Jurkat, Clone E6-1 (cell line): ENCODE results near the gene CAB39L.

ENCODE experiments used
- DNase-seq: peaks from one replicate; pipeline ENCODE4 v3.0.0-alpha.2; 2011; ENCODE audit warnings: low read depth, low spot score
- H3K4me3 ChIP-seq: 2 replicates; pipeline ENCODE4 v1.5.1; 2011; ENCODE audit warnings: mild to moderate bottlenecking, low read length, control low read depth, moderate library complexity

CAB39L gene

DNA sequence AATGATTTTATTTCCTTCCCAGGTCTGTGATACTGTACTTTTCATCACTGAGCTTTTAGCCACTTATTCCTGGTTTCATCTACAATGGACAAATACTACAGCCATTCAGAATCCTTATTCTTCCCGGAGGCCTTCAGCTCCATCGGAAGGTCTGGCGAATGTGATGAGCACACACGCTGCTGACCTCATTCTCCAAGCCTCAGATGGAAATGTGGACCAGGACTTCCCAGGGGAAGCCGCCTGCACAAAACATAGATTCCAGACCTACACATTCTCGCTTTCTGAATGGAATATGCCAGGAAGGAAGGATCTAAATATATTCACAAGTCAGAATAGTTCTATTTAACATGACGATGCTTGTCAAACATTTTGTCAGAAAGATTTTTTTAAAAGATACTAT, 120.5 kb downstream of the CAB39L start:
- no peak for DNase-seq
- H3K4me3 ChIP-seq, result no peak overlapping the region

DNA sequence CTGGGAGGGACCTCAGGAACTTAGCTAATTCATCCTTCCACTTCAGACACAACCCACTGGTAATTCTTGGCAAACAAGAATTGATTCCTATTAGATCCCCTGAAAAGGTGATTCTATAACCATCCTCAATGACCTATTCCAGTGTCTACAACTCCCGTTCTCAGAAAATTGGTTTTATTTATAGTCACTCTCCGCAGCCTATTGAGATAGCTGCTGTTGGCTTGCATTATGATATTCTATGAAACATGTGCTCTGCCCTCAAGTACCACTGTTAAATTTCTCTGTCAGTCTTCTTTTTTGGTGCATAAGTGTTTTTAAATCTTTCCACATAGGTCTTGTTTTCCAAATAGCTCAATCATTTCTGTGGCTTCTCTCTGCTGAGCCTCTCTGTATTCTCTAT, 121.2 kb downstream of the CAB39L start:
- DNase-seq, result no peak
- no peak overlapping the region for H3K4me3 ChIP-seq

DNA sequence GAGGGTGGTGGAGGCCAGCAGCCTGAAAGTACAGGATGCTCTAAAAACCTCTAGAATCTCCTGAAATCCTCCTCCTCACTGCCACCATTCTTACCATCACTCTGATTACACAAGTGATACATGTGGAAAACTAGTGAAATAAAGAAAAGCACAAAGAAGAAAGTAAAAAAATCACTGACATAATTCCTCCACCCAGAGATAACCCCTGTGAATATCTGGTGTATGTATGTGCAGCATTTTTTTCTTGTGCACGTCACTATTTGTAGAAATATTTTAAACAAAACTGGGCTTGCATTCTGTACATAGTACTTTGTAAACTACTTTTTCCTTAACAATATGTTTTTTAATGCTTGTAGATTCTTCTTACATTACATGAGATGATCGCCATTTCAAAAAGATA, 122.9 kb downstream of the CAB39L start:
- DNase-seq, result no peak
- no peak overlapping the region for H3K4me3 ChIP-seq

DNA sequence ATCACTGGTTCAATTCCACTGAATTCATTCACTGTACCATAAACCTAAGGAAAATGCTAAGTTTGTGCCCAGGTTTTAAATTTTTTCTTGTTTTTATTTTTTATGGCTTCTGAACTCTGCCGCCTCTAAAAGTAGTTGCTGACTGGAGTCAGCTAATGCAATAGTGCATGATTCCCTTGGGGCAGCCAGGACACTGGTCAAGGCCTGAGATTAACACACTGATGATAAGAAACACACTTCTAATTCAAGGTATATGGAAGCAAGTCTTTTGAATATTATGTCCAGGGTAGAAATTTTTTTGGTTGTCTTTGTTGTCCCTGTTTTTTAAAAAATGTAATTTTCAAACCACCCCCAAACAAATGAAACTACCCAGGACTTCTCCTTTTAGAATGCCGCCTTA, 123.9 kb downstream of the CAB39L start:
- no peak for DNase-seq
- H3K4me3 ChIP-seq, result no peak overlapping the region

DNA sequence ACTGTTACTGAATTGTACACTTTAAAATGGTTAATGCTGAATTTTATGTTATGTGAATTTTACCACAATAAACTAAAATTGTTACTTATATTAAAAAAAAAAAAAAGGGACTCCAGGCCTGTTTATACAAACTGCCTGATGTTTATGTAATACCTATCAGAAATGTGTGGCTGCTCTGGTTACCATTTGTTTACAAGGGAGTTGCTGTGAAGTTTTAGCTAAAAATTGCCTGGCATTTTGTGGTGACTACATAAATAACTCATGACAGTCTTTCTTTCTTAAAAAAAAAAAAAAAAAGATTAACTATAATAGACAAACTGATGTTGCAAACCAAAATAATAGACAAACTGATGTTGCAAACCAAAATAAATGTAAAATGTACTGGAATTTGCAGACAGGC, 124.3 kb downstream of the CAB39L start:
- DNase-seq, result no peak
- no peak overlapping the region for H3K4me3 ChIP-seq

DNA sequence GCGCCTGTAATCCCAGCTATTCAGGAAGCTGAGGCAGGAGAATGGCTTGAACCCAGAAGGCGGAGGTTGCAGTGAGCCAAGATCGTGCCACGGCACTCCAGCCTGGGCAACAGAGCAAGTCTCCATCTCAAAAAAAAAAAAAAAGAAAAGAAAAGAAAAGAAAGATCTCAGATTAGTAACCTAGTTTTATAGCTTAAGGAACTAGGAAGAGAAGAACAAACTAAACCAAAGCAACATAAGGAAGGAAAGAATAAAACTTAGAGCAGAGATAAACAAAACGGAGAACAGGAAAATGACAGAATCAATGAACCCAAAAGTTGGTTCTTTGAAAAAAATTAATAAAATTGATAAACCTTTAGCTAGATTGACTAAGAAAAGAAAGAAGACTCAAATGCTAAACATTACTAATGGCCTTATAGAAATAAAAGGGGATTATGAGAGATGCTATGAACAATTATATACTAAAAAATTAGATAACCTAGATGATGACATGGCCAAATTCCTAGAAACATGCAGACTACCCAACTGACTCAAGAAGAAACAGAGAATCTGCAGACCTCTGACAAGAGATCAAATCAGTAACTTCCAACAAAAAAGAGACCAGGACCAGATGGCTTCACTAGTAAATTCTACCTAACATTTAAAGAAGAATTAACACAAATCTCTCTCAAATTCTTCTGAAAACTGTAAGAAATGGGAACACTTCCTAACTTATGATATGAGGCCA, 127.9 kb downstream of the CAB39L start:
- DNase-seq, result no peak
- no peak overlapping the region for H3K4me3 ChIP-seq

GRCh38 chr13:49315036-49315565, 128.8 kb downstream of the CAB39L start:
- no peak for DNase-seq
- no peak overlapping the region for H3K4me3 ChIP-seq

- H3K4me3 ChIP-seq, result no peak overlapping the region
- DNase-seq, result no peak
Measured at GRCh38 chr13:49314344-49314882, 129.5 kb downstream of the CAB39L start.

DNA sequence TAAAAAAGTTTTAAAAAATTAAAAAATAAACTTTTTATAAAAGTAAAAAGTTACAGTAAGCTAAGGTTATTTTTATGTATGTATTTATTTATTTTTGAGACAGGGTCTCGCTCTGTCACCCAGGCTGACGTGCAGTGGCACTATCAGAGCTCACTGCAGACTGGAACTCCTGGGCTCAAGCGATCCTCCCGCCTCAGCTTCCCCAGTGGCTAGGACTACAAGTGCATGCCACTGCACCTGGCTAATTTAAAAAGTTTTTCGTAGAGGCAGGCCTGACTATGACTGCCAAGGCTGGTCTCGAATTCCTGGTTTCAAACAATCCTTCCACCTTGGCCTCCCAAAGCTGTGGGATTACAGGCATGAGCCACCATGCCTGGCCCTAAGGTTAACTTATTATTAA, 132.0 kb downstream of the CAB39L start:
- no peak overlapping the region for H3K4me3 ChIP-seq

GRCh38 chr13:49310251-49310650, 133.6 kb downstream of the CAB39L start:
- DNase-seq, result no peak
- no peak overlapping the region for H3K4me3 ChIP-seq

More for the DNA sequence above, 132.0 kb downstream of the CAB39L start:
- DNase-seq, result no peak

DNA sequence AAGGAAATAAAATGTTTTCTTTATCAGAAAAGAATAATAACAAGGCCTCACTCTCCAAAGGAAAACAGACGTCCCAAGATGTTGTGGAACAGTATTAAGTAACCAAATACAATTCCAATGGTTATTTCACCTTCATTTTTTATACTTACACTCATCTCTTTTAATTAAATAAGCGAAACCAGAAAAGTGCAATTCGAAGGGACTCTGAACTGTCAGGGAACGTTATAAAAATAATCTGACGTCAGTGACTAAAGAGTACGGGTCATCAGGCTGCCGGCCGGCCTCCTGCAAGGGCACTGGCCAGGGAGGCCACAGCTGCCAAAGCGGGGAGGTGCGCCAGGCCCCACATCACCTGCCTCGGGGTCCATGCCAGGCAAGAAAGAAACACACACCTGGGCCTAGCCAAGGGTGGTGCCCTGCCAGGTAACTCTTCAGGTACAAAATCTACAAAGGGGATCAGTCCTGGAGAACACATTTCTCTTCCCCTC, 134.9 kb downstream of the CAB39L start:
- H3K4me3 ChIP-seq, result no peak overlapping the region
- DNase-seq, result no peak

DNA sequence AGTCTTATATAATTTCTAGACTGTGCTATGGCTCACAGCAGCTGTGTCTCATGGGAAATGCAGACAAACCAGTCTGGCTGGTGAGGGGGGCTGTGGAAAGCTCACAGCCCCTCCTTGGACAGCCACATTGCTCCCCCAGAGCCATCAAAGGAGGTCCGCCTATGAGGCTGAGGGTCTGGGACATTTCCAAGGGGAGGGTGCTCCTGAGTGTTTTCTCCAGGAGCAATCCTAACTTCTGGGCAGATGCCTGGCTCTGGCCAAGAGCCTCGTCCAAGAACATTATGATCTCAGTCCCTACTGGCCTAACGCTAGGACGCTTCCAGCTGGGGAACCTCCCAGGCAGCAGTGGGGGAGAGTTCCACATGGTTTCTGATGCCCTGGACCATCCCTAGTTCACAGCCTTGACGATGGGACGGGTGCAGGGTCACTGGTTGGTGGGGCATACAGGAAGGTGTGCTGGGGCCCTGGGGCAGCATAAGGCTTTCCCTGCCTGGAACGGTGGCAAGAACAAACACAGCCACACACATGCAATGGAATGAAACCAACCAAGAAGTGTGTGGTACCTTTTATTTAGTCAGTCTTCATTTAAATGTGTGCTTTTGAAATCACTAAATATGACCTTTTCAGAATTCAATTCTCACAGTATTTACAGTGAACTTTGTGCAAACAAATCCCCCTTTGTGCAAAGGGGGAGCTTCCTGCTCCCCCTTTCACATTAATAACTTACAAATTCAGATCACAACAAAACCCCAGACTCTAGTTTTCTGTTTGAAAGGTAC, 135.6 kb downstream of the CAB39L start:
- no peak for DNase-seq
- H3K4me3 ChIP-seq, result no peak overlapping the region

DNA sequence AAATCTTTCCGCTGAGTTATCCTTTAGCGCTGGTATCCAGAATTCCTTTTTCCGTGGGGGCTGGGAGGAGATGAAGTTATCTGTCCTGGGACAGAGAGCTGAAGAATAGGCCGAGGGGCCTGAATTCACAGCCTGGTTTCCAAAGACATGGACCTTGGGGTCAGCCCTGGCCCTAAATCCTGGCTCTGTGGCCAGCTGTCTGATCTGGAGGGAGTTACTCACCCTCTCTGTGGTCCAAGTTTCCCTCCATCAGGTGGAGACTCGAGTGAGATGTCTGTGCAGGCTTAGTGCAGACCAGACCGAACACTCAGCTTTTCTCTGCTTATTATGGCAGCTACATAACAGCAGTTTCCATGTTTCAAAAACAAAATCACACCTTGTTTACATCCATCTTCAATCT, 136.5 kb downstream of the CAB39L start:
- H3K4me3 ChIP-seq, result no peak overlapping the region
- no peak for DNase-seq

DNA sequence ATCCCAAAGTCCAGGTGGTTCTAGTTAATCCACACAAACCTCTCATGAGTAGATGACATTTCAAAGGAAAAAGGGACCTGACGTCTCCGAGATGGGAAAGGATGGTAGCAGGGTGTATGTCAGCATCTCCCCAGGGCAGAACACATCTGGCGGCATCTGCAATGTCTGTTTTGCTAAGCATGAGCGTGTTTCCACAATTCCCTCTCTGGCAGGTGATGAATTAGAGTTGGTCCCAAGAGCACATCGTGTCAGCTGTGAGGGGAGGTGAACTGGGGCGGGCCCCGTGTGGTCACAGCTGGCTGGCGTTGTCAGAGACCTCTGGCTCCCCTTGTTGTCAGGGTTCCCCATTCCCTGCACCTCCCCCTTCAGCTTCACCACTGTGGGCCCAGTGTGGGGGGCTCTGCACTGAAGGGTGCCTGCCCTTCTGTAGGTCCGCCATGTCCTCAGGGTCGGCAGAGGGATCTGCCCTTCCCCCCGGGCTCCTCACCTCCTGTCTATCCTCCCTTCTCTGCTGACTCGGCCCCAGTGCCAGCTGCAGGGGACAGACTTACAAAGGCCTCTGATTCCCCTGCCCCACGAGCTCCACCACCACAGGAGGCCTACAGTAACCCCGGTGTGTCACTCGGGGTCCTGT, 138.0 kb downstream of the CAB39L start:
- no peak overlapping the region for H3K4me3 ChIP-seq
- no peak for DNase-seq

GRCh38 chr13:49304763-49305700, 138.8 kb downstream of the CAB39L start:
- DNase-seq, result no peak

DNA sequence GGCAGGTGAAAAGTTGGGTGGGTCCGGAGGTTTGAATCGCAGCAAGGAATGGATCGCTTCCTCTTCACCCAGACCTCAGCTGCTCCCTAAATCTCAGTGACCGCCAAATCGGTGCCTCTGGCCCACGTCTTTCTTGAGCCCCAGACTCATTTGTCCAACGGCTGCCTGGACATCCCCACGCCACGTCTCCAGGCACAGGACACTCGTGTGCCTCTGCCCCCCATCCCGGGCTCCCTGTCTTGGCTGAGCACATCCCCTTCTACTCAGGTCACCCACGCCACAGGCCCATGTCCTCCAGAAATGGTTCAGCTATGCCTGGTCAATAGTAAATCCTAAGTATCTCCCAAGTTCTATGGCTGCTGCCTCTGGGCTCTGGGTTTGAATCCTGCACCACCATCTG, 139.5 kb downstream of the CAB39L start:
- no peak overlapping the region for H3K4me3 ChIP-seq
- DNase-seq, result no peak

More at GRCh38 chr13:49304763-49305700, 138.8 kb downstream of the CAB39L start:
- no peak overlapping the region for H3K4me3 ChIP-seq

DNA sequence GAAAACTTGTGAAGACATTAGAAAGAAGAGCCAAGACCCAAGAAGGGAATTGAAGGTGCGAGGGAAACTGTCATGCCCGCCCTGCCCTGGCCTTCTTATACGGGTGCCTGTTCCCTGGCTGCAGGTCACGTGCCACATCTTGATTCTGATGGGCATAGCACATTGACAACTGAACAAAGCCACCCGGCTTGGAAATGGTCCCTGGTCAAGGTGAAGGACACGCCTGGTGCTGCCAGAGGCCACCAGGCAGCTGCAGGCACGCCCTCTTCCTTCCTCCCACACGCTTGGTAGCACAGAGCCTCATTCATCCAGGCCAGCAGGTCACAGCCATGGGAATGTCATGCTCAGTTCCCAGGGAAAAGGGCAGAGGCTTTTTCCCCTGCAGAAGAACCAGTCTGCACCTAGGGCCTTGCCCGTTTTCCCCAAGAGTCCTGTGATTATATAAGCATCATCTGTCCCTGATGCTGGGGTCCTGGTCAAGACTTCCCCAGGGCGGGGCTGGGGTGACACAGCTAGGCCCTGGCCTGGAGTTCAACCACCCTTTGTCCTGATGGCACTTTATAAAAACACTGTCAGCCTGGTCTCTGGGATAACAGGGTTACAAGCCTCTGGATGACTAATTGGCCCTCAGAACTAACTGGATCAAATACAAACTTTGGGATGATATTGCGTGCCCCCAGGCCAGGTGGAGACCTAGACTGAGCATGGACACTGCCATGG, 140.2 kb downstream of the CAB39L start:
- no peak for DNase-seq
- no peak overlapping the region for H3K4me3 ChIP-seq

- no peak overlapping the region for H3K4me3 ChIP-seq
- no peak for DNase-seq
Measured at GRCh38 chr13:49302817-49303216, 141.0 kb downstream of the CAB39L start.
